GM12878 (cell line): ENCODE results near the gene PHF21B.

Source experiments
- BHLHE40 ChIP-seq, 2 experiments: fragments of 450-650 bp in 1 of 2; IDR thresholded peaks; 2 replicates each; pipeline ENCODE4 v1.6.1; 2011 to 2017; ENCODE audit warnings: low read depth in 2 of 2, borderline replicate concordance in 1 of 2, improper control_type of control experiment in 1 of 2, low read length in 1 of 2, mild to moderate bottlenecking in 1 of 2
- MTA3 ChIP-seq: IDR thresholded peaks from 2 replicates; pipeline ENCODE4 v1.6.1; 2012; ENCODE audit warnings: low read length, inconsistent platforms, borderline replicate concordance
- NFYB ChIP-seq: IDR thresholded peaks from 2 replicates; pipeline ENCODE4 v1.6.1; 2011; ENCODE audit warnings: low read depth, mild to moderate bottlenecking, low read length, improper control_type of control experiment, moderate library complexity; ENCODE audit not compliant: insufficient read depth
- POLR2A ChIP-seq: IDR thresholded peaks from 2 replicates; pipeline ENCODE4 v1.6.1; 2011; ENCODE audit warnings: low read depth, mild to moderate bottlenecking, low read length
- POLR2AphosphoS5 ChIP-seq: IDR thresholded peaks from 2 replicates; pipeline ENCODE4 v1.6.1; 2011; ENCODE audit warnings: mild to moderate bottlenecking, low read length, inconsistent platforms
- TAF1 ChIP-seq: IDR thresholded peaks from 2 replicates; pipeline ENCODE4 v1.6.1; 2011; ENCODE audit warnings: mild to moderate bottlenecking, low read depth, low read length, borderline replicate concordance
- TF ChIP-seq, protein P1 (sequence below): IDR thresholded peaks from 2 replicates; pipeline ENCODE4 v1.6.1; 2011; ENCODE audit warnings: low read depth, mild to moderate bottlenecking, low read length, moderate library complexity, borderline replicate concordance; ENCODE audit errors: extremely low read depth
- TF ChIP-seq, protein P2 (sequence below): fragments of 450-650 bp; IDR thresholded peaks from 2 replicates; pipeline ENCODE4 v1.6.1; 2017; ENCODE audit warnings: mild to moderate bottlenecking
- TF ChIP-seq, protein P3 (sequence below), 3 experiments: IDR thresholded peaks in 2 of 3; conservative IDR thresholded peaks in 1 of 3; 2 replicates each; pipeline ENCODE4 v1.5.1; 2011; ENCODE audit warnings: low read depth in 3 of 3, low read length in 3 of 3, mild to moderate bottlenecking in 3 of 3, control low read depth in 2 of 3, moderate library complexity in 2 of 3, inconsistent platforms in 1 of 3, mixed read lengths in 1 of 3; ENCODE audit not compliant: control insufficient read depth in 2 of 3, insufficient read depth in 1 of 3; ENCODE audit errors: extremely low read depth in 1 of 3

DNA sequence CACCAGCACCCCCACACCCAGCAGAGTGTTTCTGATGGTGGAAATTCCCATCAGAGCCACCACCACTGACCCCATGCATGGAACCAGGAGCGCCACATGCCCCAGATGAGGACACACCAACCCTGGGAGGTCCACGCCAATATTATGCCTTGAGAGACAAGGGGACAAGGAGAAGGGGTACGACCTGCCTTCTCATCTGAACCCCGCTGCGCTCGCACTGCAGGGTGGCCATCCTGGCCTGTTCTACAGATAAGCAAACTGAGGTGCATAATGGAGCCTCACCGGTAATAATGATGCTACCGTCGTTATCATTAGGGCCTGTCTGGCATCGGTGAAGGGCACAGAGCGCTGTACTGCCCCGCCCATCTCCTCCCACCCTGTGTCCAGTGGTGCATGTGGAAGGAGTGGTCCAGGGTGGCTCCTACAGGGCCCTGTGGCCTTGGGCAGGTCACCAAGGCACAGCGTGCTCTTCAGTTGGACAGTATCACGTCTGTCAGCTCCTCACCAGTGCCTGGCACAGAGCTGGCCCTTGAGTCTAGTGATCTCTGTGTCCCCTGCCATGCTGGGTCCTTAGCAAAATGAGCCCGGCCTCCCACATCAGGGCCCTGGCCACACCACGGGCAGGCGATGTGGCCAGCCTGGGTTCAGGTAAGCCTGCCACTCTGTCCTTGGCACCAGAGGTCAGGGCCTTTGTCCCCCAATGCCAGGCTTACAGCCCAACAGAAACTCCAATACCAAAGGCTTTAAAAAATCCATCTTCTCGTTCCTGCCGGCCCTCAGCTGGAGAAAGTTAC is 92.2 kb downstream of the PHF21B start:
- TF ChIP-seq MTA3 (no peak), POLR2A (no peak), NFYB (no peak), BHLHE40 (IDR thresholded peaks at IDR 0.05; ENCODE audit: borderline replicate concordance in 1 of 2, low read depth in 2 of 2, low read length in 1 of 2) (no peak), TAF1 (no peak), POLR2AphosphoS5 (no peak)
- TF ChIP-seq, protein P1, sequence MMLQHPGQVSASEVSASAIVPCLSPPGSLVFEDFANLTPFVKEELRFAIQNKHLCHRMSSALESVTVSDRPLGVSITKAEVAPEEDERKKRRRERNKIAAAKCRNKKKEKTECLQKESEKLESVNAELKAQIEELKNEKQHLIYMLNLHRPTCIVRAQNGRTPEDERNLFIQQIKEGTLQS: no peak
- TF ChIP-seq, protein P2, sequence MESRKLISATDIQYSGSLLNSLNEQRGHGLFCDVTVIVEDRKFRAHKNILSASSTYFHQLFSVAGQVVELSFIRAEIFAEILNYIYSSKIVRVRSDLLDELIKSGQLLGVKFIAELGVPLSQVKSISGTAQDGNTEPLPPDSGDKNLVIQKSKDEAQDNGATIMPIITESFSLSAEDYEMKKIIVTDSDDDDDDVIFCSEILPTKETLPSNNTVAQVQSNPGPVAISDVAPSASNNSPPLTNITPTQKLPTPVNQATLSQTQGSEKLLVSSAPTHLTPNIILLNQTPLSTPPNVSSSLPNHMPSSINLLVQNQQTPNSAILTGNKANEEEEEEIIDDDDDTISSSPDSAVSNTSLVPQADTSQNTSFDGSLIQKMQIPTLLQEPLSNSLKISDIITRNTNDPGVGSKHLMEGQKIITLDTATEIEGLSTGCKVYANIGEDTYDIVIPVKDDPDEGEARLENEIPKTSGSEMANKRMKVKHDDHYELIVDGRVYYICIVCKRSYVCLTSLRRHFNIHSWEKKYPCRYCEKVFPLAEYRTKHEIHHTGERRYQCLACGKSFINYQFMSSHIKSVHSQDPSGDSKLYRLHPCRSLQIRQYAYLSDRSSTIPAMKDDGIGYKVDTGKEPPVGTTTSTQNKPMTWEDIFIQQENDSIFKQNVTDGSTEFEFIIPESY: no peak
- TF ChIP-seq, protein P3, sequence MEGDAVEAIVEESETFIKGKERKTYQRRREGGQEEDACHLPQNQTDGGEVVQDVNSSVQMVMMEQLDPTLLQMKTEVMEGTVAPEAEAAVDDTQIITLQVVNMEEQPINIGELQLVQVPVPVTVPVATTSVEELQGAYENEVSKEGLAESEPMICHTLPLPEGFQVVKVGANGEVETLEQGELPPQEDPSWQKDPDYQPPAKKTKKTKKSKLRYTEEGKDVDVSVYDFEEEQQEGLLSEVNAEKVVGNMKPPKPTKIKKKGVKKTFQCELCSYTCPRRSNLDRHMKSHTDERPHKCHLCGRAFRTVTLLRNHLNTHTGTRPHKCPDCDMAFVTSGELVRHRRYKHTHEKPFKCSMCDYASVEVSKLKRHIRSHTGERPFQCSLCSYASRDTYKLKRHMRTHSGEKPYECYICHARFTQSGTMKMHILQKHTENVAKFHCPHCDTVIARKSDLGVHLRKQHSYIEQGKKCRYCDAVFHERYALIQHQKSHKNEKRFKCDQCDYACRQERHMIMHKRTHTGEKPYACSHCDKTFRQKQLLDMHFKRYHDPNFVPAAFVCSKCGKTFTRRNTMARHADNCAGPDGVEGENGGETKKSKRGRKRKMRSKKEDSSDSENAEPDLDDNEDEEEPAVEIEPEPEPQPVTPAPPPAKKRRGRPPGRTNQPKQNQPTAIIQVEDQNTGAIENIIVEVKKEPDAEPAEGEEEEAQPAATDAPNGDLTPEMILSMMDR (IDR thresholded peaks at IDR 0.05 in 2 of 3, conservative IDR thresholded peaks at IDR 0.05 in 1 of 3; ENCODE audit: control insufficient read depth in 2 of 3, extremely low read depth in 1 of 3, insufficient read depth in 1 of 3, low read depth in 3 of 3, low read length in 3 of 3): no peak
